Activated T-helper 1 cell treated with Interleukin-2 at 50 U/mL for 16 hours (primary cell): ENCODE measurements around the gene LARGE1.

ENCODE experiments used
- DNase-seq: peaks from one replicate; pipeline ENCODE4 v3.0.0-alpha.2; 2020; ENCODE audit warnings: low read depth

LARGE1 gene

DNA sequence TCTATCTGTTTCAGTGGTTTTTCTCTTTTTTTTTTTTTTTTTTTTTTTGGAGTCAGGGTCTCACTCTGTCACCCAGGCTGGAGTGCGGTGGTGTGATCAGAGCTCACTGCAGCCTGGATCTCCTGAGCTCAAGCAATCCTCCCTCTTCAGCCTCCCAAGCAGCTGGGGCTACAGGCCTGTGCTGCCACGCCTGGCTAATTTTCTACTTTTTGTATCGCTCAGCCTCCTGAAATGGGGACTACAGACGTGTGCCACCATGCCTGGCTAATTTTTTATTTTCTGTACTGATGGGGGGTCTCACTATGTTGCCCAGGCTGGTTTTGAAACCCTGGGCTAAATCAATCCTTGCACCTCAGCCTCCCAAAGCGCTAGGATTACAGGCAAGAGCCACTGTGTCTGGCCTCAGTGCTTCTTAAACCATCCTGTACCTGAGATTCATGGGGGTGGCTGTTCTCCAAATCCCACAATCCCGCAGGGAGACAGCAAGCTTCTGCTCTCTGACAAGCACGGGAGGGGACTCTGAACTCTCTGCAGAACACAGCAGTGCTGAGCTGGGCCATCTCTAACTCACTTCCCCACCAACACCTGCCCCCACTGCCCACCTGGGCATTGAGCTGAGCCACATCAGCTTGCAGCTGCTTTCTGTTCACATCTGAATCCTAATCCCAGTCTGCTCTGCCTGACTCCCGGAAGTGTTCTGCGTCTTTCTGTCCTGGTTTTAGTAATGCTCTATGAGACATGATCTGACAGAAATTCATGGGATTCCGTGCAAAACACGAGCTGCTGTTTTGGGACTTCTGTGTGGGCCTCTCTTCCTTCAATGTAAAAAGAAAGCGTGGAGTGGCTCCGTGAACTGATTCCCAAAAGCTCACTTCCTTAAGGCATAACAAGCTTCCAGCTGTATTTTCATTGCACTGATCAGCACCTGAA, 400.0 kb downstream of the LARGE1 start:
- DNase-seq: no peak

GRCh38 chr22:33519071-33519973, 401.0 kb downstream of the LARGE1 start:
- DNase-seq: no peak

DNA sequence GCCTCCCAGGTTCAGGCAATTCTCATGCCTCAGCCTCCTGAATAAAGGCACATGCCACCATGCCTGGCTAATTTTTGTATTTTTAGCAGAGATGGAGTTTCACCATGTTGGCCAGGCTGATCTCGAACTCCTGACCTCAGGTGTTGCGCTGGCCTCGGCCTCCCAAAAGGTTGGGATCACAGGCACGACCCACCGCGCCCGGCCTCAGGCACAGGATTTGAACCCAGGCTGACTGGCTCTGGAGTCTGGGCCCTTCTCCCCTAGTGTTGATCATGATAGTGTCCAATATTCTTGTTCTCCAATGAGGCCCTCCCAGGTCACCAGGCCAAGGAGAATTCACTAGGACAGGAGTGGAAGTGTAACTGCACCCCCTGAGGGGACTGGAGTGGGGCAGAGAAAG, 401.9 kb downstream of the LARGE1 start:
- no peak for DNase-seq

DNA sequence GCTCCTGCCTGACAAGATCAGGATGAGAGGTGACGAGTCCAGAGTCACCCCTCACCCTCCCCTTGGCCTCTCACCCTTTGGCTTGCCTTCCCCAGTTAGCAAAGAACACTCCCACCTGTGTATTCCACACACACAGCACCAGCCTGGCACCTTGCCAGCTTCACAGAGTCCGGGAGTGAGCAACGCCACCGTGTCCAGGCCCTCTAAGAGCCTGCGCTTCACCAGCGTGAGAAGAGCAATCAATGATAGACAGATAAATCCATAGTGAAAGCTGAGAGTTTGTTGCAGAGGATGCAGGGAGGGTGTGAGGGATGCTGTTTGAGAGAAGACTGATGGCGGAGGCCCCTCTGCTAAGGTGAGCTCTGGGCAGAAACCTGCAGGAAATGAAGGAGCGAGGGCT, 404.5 kb downstream of the LARGE1 start:
- no peak for DNase-seq

DNA sequence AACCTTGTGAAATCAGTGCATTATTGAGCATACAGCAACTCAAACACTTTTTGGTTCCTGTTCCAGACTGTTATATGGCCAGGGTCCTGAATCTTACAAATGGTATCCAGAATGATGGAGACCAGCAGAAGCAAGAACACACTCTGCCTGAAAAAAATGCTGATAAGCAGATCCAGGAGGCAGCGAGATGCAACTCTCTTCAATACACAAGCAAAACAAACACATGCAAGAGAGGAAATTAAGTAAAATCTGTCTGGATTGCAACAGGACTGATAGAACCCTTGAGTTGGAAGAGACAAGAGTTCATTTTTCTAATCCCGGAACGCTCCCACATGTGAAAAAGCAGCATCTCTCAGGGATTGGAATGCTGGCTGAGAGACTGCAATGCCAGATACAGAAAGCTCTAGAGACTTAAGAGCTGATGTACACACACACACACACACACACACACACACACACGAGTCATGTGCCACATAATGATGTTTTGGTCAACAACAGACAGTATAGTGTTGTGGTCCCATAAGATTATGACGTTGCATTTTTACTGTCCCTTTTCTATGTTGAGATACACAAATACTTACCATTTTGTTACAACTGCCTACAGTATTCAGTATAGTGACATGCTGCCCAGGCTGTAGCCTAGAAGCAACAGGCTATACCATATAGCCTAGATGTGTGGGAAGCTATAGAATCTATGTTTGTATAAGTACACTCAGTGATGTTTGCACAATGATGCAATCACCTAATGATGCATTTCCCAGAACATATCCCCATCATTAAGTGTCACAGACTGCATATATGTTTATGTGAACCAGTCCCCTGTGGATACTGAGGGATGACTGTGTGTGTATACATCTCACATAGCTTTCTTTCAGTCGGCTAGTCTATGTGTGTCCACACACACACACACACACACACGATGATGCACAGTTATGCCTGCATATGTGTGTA, 406.6 kb downstream of the LARGE1 start:
- DNase-seq: no peak

DNA sequence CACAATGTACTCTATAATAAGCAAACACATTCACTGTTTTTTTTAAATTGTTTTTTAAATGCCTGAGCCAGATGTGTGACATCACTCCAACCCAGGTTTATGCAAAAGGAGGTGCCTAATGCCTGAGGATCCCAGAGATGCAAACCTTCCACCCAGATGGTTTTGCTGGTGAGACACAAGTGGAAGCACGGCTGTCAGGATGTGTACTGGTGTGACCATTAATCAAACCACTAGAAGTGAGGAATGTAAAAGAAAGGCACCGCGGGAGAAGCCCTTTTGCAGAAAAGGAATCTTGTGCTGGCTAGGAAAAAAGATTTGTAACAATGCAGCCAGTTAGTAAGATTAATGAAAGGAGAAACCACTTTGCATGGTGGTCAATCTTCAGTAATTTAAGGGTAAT, 407.4 kb downstream of the LARGE1 start:
- no peak for DNase-seq

- no peak for DNase-seq
These were observed 409.8 kb downstream of the LARGE1 start for GRCh38 chr22:33510429-33510904.

GRCh38 chr22:33504941-33505625, 415.2 kb downstream of the LARGE1 start:
- DNase-seq: no peak

- DNase-seq: no peak
These were observed 424.2 kb downstream of the LARGE1 start for GRCh38 chr22:33496112-33496511.

DNA sequence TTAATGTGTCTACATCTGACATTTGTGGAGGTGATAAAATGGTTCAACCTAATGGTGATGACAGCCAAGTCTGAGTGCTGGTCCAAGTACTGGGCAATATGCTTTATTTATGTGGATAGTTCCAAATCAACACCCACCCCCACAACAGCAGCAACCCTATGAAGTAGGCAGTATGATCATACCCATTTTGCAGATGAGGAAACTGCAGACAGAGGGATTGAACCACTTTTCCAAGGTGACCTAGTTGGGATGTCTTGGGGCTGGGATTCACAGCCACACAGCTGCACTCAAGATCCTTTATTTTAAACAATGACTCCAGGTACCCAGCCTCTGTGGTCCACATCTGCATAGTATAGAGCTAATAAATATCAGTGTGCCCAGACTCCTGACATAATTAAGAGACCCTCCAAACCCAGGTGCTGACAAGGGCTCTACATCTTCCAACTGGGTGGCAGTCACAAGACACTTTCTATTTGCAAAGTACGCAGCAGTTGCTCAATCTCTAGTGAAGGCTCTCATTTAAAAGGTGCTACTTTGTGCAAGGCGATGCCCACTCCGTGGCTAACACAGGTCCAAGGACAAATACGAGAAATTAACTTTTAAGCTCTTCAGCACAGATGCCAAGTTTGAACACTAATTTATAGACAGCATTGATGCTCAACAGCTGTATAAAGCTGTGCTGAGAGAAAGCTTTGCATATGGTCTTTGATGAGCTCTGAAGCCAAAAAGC, 426.6 kb downstream of the LARGE1 start:
- no peak for DNase-seq

DNA sequence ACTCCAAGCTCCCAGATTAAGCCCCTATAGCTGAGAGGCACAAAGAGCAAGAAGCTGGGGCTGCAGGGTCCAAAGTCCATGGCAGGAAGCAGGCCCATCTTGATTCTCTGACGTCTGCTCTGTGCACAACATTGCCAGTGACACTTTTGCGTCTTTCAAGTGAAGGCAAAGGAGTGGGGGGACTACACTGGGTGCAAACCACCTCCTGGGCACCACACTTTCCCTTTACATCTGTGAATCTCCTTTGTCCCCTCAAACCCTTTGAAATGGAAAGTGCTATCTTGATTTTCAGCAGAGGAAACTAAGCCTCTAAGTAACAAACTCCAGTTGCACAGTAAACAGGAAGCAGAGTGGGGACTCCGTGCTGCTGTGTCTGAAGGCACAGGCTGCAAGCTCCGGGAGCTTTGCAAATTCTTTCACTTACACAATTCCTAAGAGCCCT, 428.0 kb downstream of the LARGE1 start:
- no peak for DNase-seq

DNA sequence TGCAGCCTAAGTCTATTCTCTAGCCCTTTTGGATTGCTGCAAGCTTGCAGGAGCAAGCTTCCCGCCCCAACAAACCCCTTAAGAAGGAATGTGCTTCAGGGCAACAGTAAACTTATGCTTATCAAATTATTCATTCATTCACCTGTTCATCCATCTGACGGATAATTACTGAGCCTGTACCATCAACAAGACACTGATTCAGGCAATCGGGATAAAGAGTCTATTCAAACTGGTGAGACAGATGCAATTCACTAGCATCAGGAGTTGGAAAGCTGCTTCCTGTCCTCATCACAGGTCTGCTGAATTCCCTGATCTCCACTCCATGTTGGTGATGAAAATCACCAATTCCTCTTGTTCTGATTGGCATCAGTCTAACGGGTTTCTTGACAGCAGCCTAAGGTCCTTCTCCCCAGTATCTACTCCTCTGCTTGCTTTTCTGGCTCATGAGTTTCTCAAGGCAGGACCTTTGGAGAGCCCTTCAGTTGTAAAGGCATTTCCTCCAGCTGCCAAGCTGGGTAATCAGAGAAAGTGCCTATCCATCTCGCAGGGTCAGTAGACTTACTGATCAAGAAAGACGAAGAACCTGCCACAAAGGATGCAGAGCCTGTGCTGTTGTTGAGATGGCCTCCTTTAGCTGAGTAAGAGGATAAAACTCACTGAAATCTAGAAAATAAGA, 433.1 kb downstream of the LARGE1 start:
- DNase-seq: no peak

GRCh38 chr22:33481550-33481949, 438.7 kb downstream of the LARGE1 start:
- DNase-seq: no peak

- DNase-seq: no peak
These were observed 442.9 kb downstream of the LARGE1 start for GRCh38 chr22:33477120-33478111.

- no peak for DNase-seq
These were observed 443.6 kb downstream of the LARGE1 start for GRCh38 chr22:33476716-33477115.

GRCh38 chr22:33476206-33476605, 444.1 kb downstream of the LARGE1 start:
- no peak for DNase-seq

DNA sequence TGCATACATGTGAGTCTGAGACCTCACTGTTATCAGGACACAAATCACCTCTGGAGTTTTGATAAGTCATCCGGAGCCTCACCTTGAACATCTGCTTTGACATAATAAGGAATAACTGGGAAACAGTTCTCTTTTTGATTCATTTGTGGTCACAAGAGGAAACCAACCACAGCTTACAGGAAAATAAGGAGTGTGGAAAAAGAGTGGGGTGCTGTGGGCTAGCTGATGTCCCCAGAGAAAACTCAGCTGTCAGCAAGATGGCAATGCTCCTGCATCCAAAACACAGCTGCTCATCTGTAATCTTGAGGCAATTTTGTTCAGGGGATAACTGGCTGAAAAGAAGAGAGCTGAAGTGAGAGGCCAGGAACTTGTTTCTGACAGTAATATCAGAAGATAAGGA, 445.7 kb downstream of the LARGE1 start:
- DNase-seq: no peak
